OCI-LY3 (cell line): ENCODE measurements around the gene TMEM231.

Source experiments
- H2AFZ ChIP-seq: fragments of 200-600, 300-600 bp; shearing (Covaris generic); 2 replicates; pipeline ENCODE4 v1.6.0; 2014; ENCODE audit warnings: antibody characterized with exemption, low read depth, low read length
- H3K27ac ChIP-seq: fragments of 200-600, 300-600 bp; sonication (generic); 2 replicates; pipeline ENCODE4 v1.5.1; 2014; ENCODE audit warnings: mild to moderate bottlenecking, low read length, moderate library complexity, mixed read lengths
- H3K27me3 ChIP-seq: fragments of 200-600, 300-600 bp; sonication (generic); 2 replicates; pipeline ENCODE4 v1.6.1; 2014; ENCODE audit warnings: low read depth, low read length, mixed read lengths
- H3K36me3 ChIP-seq: fragments of 200-600, 300-600 bp; sonication (generic); replicated peaks from 2 replicates; pipeline ENCODE3; 2014; ENCODE audit warnings: low read depth, low read length, mixed read lengths
- H3K4me1 ChIP-seq: fragments of 300-600, 200-600 bp; sonication (generic); 2 replicates; pipeline ENCODE4 v1.6.1; 2014; ENCODE audit warnings: low read length, mixed read lengths
- H3K4me2 ChIP-seq: fragments of 200-600, 300-600 bp; sonication (generic); 2 replicates; pipeline ENCODE4 v1.6.1; 2014; ENCODE audit warnings: low read length, mixed read lengths
- H3K4me3 ChIP-seq: fragments of 300-600, 200-600 bp; sonication (generic); 2 replicates; pipeline ENCODE4 v1.5.1; 2014; ENCODE audit warnings: antibody characterized with exemption, mild to moderate bottlenecking, low read length, moderate library complexity
- H3K79me2 ChIP-seq: fragments of 300-600, 200-600 bp; shearing (Covaris generic); 2 replicates; pipeline ENCODE4 v1.6.1; 2014; ENCODE audit warnings: mild to moderate bottlenecking, low read length, mixed read lengths
- H3K9ac ChIP-seq: fragments of 300-600, 200-600 bp; shearing (Covaris generic); 2 replicates; pipeline ENCODE4 v1.6.0; 2014; ENCODE audit warnings: mild to moderate bottlenecking, low read length, moderate library complexity
- H3K9me3 ChIP-seq: fragments of 200-600, 300-600 bp; shearing (Covaris generic); 2 replicates; pipeline ENCODE4 v1.6.1; 2014; ENCODE audit warnings: low read length, mixed read lengths; ENCODE audit not compliant: insufficient read depth
- H4K20me1 ChIP-seq: fragments of 200-600, 300-600 bp; sonication (generic); 2 replicates; pipeline ENCODE4 v1.6.1; 2016; ENCODE audit warnings: low read length, mixed read lengths; ENCODE audit not compliant: insufficient read depth
- CTCF ChIP-seq: fragments of 200-600, 300-600 bp; sonication (generic); IDR thresholded peaks from 2 replicates; pipeline ENCODE4 v1.5.1; 2014; ENCODE audit warnings: antibody characterized with exemption, low read length, low read depth
- EZH2phosphoT487 ChIP-seq: fragments of 200-600 bp; shearing (Covaris generic); IDR thresholded peaks from 2 replicates; pipeline ENCODE4 v1.6.1; 2018; ENCODE audit warnings: antibody characterized with exemption, mixed run types, low read depth

Gene TMEM231

GRCh38 chr16:75495076-75495674 is 60.9 kb downstream of the TMEM231 start, which contains the start of gene CHST6:
CHST6 (minus strand) TSS chr16:75495441; CDS start chr16:75479828, 15,613 bp downstream.
- Histone ChIP-seq H3K27me3 (no peaks in the 10 kb centered on the region), H3K4me1 (no peaks in the 10 kb centered on the region), H3K27ac (no peak within 1 kb of the TSS), H2AFZ (no peak within 1 kb of the TSS), H3K79me2 (no peaks in the 10 kb centered on the region), H4K20me1 (no peaks in the 10 kb centered on the region), H3K4me3 (no peak within 1 kb of the TSS), H3K9me3 (no peaks in the 10 kb centered on the region), H3K9ac (no peak within 1 kb of the TSS), H3K4me2 (no peak within 1 kb of the TSS), H3K36me3 (no peaks in the 10 kb centered on the region)
- TF ChIP-seq EZH2phosphoT487 (no peak), CTCF (no peak)

DNA sequence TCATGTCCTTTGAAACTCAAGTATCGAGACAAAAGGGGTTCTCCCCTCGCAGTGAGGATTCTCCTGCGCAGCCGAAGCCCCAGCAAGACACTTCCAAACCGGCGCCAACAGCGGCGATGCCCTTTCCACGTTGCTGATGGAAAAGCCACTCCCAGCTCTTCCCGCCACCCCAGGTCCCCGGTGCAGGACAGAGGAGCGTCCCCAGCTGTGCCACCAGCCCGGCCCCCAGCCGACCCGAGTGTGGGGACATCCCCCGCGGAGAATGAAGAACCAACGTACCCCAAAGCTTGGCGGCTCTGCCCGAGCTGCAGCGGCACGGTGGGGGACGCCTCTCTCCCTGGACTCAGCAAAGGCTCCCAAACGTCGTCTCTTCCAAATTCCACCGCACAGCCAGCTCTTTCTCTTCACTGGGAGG is 61.4 kb downstream of the TMEM231 start:
- H3K36me3 ChIP-seq = no peaks in the 10 kb centered on the region
- no peaks in the 10 kb centered on the region for H3K27me3 ChIP-seq
- H3K9ac ChIP-seq = no peak overlapping the region
- no peaks in the 10 kb centered on the region for H4K20me1 ChIP-seq
- no peaks in the 10 kb centered on the region for H3K9me3 ChIP-seq
- H2AFZ ChIP-seq = no peak overlapping the region
- no peak overlapping the region for H3K4me3 ChIP-seq
- no peaks in the 10 kb centered on the region for H3K79me2 ChIP-seq
- H3K4me1 ChIP-seq = no peaks in the 10 kb centered on the region
- H3K4me2 ChIP-seq = no peak overlapping the region
- H3K27ac ChIP-seq = no peak overlapping the region
- no peak for TF ChIP-seq EZH2phosphoT487
- no peak for TF ChIP-seq CTCF

DNA sequence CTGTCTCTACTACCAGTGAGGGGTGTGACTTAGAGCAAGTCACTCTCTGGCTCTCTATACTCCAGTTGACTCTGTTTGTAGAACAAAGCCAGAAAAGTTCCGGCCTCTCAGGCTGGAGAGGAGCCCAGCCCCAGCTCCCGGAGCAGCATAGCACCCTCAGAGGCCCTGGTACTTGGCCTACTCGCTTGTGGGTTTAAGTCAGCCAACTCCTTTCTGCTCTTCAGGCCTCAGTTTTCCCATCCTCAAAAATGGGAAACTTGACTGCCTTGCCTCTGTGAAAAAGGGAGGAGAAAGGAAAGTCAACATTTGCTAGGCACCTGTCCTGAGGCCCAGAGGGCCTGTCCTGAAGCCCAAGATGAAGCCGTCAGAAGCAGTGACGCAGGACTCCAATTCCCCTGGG is 61.9 kb downstream of the TMEM231 start:
- Histone ChIP-seq H3K4me2 (no peak overlapping the region), H3K27ac (no peak overlapping the region), H3K36me3 (no peaks in the 10 kb centered on the region), H3K9me3 (no peaks in the 10 kb centered on the region), H3K79me2 (no peaks in the 10 kb centered on the region), H3K4me3 (no peak overlapping the region), H4K20me1 (no peaks in the 10 kb centered on the region), H3K27me3 (no peaks in the 10 kb centered on the region), H2AFZ (no peak overlapping the region), H3K9ac (no peak overlapping the region), H3K4me1 (no peaks in the 10 kb centered on the region)
- no peak for TF ChIP-seq CTCF
- no peak for TF ChIP-seq EZH2phosphoT487

DNA sequence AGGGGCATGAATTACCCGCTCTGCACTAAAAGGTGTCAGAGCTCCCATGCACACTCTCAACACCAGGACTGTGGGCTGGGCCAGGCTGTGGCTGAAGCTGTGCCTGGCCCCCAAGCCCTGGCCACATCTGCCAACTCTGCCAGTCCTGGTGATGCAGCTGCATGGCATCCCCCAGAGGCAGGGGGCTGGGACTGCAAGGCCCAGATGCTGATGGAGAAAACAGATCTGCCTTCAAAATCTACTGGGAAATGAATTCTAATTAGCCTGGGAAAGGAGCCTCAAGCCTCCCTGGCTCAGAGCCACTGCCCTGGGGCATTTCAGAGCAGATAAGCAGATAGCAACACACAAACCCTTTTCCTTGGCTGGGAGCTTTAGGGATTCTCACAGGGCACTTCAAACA is 64.2 kb downstream of the TMEM231 start:
- H3K9me3 ChIP-seq = no peaks in the 10 kb centered on the region
- no peak overlapping the region for H2AFZ ChIP-seq
- H3K27me3 ChIP-seq = no peaks in the 10 kb centered on the region
- no peaks in the 10 kb centered on the region for H4K20me1 ChIP-seq
- H3K79me2 ChIP-seq = no peaks in the 10 kb centered on the region
- TF ChIP-seq EZH2phosphoT487 (no peak), CTCF (peak; percentile 27)
- no peak overlapping the region for H3K27ac ChIP-seq
- no peaks in the 10 kb centered on the region for H3K36me3 ChIP-seq
- H3K4me2 ChIP-seq = no peak overlapping the region
- no peak overlapping the region for H3K9ac ChIP-seq
- no peaks in the 10 kb centered on the region for H3K4me1 ChIP-seq
- no peak overlapping the region for H3K4me3 ChIP-seq
